Activated B cell treated with CpG ODN at 0.5 μM for 24 hours (primary cell): ENCODE results near the gene SUGP2. TPM values are rescaled to one million over a fixed set of nuclear protein-coding genes. Genes with fewer than 3 reads are reported as not detected.

Source experiments
- ATAC-seq: fragments of 200-7000 bp; cut with Tn5 transposase; one replicate; pipeline ENCODE4 v1.10.0; 2021; ENCODE audit warnings: low read depth, mild to moderate bottlenecking, moderate library complexity
- CTCF ChIA-PET: fragments of 350-600 bp; sonication (Branson Sonifier 250); formaldehyde crosslinking; loops from one replicate; lab custom pipeline; 2021; ENCODE audit warnings: antibody characterized with exemption; lab: Charles Lee
- POLR2A ChIA-PET: fragments of 350-600 bp; sonication (Branson Sonifier 250); formaldehyde crosslinking; loops from one replicate; lab custom pipeline; 2021; ENCODE audit warnings: antibody characterized with exemption; lab: Charles Lee
- DNase-seq: peaks from one replicate; pipeline ENCODE4 v3.0.0; 2022
- H3K27ac Mint-ChIP-seq: one replicate; pipeline ENCODE4 v1.8.0; 2020; ENCODE audit warnings: mixed read lengths
- H3K27me3 Mint-ChIP-seq: one replicate; pipeline ENCODE4 v1.8.0; 2021; ENCODE audit warnings: mixed read lengths
- H3K36me3 Mint-ChIP-seq: one replicate; pipeline ENCODE4 v1.8.0; 2021; ENCODE audit warnings: low read depth, mixed read lengths
- H3K4me1 Mint-ChIP-seq: one replicate; pipeline ENCODE4 v1.8.0; 2021; ENCODE audit warnings: mixed read lengths
- H3K4me3 Mint-ChIP-seq: one replicate; pipeline ENCODE4 v1.8.0; 2020; ENCODE audit warnings: mild to moderate bottlenecking, mixed read lengths
- H3K9me3 Mint-ChIP-seq: one replicate; pipeline ENCODE4 v1.8.0; 2020; ENCODE audit warnings: mixed read lengths
- intact Hi-C: fragments of 100-400 bp; cut with micrococcal nuclease; formaldehyde crosslinking; loops from one replicate; pipeline ENCODE4 v1.15.1; 2024
- total RNA-seq: library from RNA; stranded (reverse); gene quantifications from 2 replicates; pipeline ENCODE4 v1.2.3, GENCODE V29; 2022
- TF ChIP-seq, protein P1 (sequence below): fragments of 200-600 bp; IDR thresholded peaks from one replicate; pipeline ENCODE4 v1.8.0; 2022; ENCODE audit warnings: antibody characterized with exemption, mild to moderate bottlenecking

The SUGP2 gene
- total RNA-seq, 1 donor from 2014 or later, result 122 TPM

DNA sequence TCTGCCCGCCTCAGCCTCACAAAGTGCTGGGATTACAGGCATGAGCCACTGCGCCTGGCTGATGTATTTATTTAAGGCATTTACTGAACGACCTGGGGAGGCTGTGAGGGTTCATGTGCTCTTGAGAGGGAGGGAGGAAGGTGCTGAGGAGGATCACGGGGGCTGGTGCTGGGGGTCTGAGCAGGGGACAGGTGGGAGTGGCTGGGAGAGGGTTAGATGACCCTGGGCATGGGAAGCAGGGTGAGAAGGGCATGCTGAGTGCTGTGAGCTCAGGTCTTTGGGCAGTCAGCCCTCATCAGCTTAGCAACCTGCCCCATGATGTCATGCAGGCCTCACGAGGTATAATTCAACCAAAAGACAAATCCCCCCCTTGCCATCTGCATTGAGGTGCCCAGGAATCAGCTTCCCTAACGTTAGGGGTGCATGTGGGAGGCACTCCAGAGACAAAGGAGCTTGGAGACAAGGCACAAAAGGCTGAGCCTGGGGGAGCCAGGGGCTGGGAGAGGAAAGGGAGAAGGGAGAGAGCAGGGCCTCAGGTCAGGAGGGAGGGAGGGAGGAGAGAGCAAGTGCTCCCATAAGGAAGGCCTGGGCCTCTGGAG is 36.4 kb downstream of the SUGP2 start:
- Mint-ChIP-seq H3K27ac (no peak overlapping the region), H3K4me3 (no peak overlapping the region), H3K36me3 (peaks cover 70% of the 10 kb centered on the region), H3K9me3 (no peaks in the 10 kb centered on the region), H3K27me3 (no peaks in the 10 kb centered on the region), H3K4me1 (no peaks in the 10 kb centered on the region)
- CTCF ChIA-PET, result no interaction called here
- intact Hi-C loops, result no loop called here
- DNase-seq (no peak), ATAC-seq (no peak)
- TF ChIP-seq, protein P1, sequence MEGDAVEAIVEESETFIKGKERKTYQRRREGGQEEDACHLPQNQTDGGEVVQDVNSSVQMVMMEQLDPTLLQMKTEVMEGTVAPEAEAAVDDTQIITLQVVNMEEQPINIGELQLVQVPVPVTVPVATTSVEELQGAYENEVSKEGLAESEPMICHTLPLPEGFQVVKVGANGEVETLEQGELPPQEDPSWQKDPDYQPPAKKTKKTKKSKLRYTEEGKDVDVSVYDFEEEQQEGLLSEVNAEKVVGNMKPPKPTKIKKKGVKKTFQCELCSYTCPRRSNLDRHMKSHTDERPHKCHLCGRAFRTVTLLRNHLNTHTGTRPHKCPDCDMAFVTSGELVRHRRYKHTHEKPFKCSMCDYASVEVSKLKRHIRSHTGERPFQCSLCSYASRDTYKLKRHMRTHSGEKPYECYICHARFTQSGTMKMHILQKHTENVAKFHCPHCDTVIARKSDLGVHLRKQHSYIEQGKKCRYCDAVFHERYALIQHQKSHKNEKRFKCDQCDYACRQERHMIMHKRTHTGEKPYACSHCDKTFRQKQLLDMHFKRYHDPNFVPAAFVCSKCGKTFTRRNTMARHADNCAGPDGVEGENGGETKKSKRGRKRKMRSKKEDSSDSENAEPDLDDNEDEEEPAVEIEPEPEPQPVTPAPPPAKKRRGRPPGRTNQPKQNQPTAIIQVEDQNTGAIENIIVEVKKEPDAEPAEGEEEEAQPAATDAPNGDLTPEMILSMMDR, result no peak
- POLR2A ChIA-PET, result no interaction called here

DNA sequence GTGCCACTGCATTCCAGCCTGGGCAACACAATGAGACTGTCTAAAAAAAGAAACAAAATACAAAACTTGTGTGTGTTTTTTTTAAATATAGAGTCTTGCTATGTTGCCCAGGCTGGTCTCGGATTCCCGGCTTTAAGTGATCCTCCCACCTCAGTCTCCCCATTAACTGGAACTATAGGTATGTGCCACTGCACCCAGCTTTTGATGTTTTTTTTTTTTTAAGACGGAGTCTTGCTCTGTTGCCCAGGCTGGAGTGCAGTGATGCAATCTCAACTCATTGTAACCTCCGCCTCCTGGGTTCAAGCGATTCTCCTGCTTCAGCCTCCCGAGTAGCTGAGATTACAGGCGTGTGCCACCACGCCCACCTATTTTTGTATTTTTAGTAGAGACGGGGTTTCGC is 37.0 kb downstream of the SUGP2 start:
- TF ChIP-seq, protein P1, result no peak
- Mint-ChIP-seq H3K4me3 (no peak overlapping the region), H3K4me1 (no peaks in the 10 kb centered on the region), H3K36me3 (peaks cover 69% of the 10 kb centered on the region), H3K9me3 (no peaks in the 10 kb centered on the region), H3K27ac (no peak overlapping the region), H3K27me3 (no peaks in the 10 kb centered on the region)
- ChIA-PET CTCF (no interaction called here), POLR2A (no interaction called here)
- DNase-seq (no peak), ATAC-seq (no peak)
- intact Hi-C loops, result no loop called here

DNA sequence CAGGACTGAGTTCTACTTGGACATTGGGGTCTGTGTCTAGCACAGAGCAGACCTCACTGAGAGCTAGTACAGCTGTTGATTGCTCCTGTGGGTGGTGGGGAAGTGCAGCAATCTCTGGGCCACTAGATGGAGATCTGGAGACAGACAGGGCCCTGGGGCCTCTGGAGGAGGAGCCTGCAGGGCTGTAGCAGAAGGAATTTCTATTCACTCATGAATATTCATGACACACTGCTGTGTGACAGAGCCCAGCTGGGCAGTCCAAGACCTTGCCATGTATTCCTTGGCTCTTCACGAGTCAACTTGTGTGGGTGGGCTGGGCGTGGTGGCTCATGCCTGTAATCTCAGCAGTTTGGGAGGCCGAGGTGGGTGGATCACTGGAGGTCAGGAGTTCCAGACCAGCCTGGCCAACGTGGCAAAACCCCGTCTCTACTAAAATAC is 37.5 kb downstream of the SUGP2 start:
- POLR2A ChIA-PET, result no interaction called here
- CTCF ChIA-PET, result no interaction called here
- H3K27ac Mint-ChIP-seq, result no peak overlapping the region
- intact Hi-C loops, result no loop called here
- ATAC-seq, result no peak
- TF ChIP-seq, protein P1, result no peak
- H3K4me1 Mint-ChIP-seq, result no peaks in the 10 kb centered on the region
- no peak for DNase-seq
- no peaks in the 10 kb centered on the region for H3K27me3 Mint-ChIP-seq
- H3K36me3 Mint-ChIP-seq, result peaks cover 70% of the 10 kb centered on the region
- no peaks in the 10 kb centered on the region for H3K9me3 Mint-ChIP-seq
- H3K4me3 Mint-ChIP-seq, result no peak overlapping the region

DNA sequence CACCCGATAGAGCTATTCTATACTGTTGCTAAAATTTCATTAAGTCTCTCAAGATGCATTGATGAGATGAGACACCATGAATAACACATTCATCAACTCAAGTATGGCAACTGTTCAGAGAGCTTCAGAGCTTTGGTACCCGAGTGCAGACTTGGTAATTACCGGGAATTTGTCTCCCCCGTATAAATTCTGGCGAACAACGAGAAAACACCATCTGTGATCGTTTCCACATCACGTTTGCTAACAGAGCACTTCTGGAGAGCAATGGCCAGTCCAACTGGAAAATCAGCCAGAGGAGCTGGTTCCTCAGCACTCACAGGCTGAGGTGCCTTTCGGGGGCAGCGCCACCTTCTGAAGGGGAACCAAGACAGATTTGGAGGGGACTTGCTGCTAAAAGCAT is 40.2 kb downstream of the SUGP2 start:
- ATAC-seq, result no peak
- TF ChIP-seq, protein P1, result no peak
- ChIA-PET CTCF (no interaction called here), POLR2A (no interaction called here)
- Mint-ChIP-seq H3K27me3 (no peaks in the 10 kb centered on the region), H3K4me3 (no peak overlapping the region), H3K36me3 (peaks cover 47% of the 10 kb centered on the region), H3K27ac (no peak overlapping the region), H3K9me3 (no peaks in the 10 kb centered on the region), H3K4me1 (no peaks in the 10 kb centered on the region)
- intact Hi-C loops, result no loop called here
- no peak for DNase-seq

DNA sequence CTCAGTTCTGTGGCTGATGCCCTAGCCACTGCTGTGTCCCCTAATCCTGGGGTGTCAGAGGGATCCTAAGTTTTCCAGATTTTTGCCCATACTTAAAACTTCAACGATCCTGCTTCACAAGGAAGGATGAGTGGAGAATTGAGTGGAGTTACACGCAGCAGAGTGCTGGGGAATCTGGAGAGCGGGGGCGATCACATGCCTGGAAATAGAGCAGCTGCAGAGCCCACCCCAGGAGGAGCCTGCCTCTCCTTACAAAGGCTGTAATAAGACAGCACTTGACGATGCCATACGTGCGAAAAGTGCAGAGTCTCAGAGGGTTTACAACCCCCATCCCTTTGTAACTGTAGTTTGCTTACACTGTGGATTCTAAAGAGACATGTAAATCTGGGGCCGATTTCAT is 40.6 kb downstream of the SUGP2 start:
- intact Hi-C loops, result no loop called here
- Mint-ChIP-seq H3K27me3 (no peaks in the 10 kb centered on the region), H3K4me3 (no peak overlapping the region), H3K4me1 (no peaks in the 10 kb centered on the region), H3K9me3 (no peaks in the 10 kb centered on the region), H3K27ac (no peak overlapping the region), H3K36me3 (peaks cover 43% of the 10 kb centered on the region)
- ChIA-PET CTCF (no interaction called here), POLR2A (interaction anchor here (0.7 kb wide), 1 partner anchor 127 kb away, joined by 5 read pairs; no protein-coding TSS in a partner anchor)
- TF ChIP-seq, protein P1, result no peak
- ATAC-seq (no peak), DNase-seq (no peak)
